ENCODE measurements around the gene HMCN2.

DNA sequence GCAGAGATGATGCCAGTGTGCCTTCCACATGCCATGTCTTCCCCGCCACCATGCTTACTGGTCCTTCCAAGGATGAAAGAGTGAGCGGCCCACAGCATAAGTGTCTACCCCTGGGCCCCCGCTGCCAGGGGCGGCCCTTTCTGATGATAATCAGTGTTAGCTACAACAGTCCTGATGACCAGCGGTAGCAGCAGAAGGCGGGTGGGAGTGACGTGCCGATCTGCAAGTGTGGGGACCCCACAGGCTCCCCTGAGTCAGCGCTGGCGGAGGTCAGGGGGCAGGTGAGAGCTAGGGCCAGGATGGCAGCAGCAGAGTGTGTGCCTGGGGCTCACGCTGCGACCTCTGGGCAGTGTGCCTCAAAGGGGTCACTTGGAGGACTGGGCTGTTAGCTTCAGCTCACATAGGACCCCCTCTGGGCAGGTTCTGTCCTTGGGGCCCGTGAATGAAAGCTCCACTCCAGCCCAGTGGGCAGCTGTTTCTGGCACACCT is 80.4 kb downstream of the HMCN2 start:
- TF ChIP-seq EZH2 (IDR thresholded peaks at IDR 0.05; ENCODE audit: borderline replicate concordance, low read depth, low read length, severe bottlenecking) (no peak), POLR2A (IDR thresholded peaks at IDR 0.05; ENCODE audit: low read depth, low read length) (no peak), POLR2AphosphoS5 (IDR thresholded peaks at IDR 0.05; ENCODE audit: insufficient read depth, low read depth, low read length) (no peak), GATA2 (IDR thresholded peaks at IDR 0.05; ENCODE audit: insufficient read depth, insufficient read length, low read depth, low read length) (no peak), JUN (IDR thresholded peaks at IDR 0.05; ENCODE audit: borderline replicate concordance, insufficient read depth, insufficient read length, low read depth) (no peak)
- TF ChIP-seq, protein P1, sequence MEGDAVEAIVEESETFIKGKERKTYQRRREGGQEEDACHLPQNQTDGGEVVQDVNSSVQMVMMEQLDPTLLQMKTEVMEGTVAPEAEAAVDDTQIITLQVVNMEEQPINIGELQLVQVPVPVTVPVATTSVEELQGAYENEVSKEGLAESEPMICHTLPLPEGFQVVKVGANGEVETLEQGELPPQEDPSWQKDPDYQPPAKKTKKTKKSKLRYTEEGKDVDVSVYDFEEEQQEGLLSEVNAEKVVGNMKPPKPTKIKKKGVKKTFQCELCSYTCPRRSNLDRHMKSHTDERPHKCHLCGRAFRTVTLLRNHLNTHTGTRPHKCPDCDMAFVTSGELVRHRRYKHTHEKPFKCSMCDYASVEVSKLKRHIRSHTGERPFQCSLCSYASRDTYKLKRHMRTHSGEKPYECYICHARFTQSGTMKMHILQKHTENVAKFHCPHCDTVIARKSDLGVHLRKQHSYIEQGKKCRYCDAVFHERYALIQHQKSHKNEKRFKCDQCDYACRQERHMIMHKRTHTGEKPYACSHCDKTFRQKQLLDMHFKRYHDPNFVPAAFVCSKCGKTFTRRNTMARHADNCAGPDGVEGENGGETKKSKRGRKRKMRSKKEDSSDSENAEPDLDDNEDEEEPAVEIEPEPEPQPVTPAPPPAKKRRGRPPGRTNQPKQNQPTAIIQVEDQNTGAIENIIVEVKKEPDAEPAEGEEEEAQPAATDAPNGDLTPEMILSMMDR (IDR thresholded peaks at IDR 0.05; ENCODE audit: extremely low read depth in 1 of 2, insufficient read depth in 1 of 2, low read depth in 1 of 2, low read length in 2 of 2): no peak
- TF ChIP-seq, protein P2, sequence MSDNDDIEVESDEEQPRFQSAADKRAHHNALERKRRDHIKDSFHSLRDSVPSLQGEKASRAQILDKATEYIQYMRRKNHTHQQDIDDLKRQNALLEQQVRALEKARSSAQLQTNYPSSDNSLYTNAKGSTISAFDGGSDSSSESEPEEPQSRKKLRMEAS (IDR thresholded peaks at IDR 0.05; ENCODE audit: insufficient read depth, insufficient read length): no peak
